H54 (cell line): ENCODE measurements around the gene DCPS.
"Not testable (repeated sequence)": the region's sequence is repeated elsewhere in the genome, so short reads cannot be mapped to it uniquely, and the experiment has no call there.

ENCODE experiments used
- DNase-seq: peaks from one replicate; pipeline ENCODE4 v3.0.0; 2011; ENCODE audit warnings: low spot score, mixed read lengths; ENCODE audit not compliant: insufficient read length
- FAIRE-seq: peaks from 3 replicates; lab custom pipeline; 2011; peaks lifted over from hg19 to GRCh38; lab: Jason Lieb, UNC
- POLR2A ChIP-seq: IDR thresholded peaks from 2 replicates; pipeline ENCODE4 v1.6.1; 2011; ENCODE audit warnings: low read depth, mild to moderate bottlenecking, low read length

The DCPS gene

GRCh38 chr11:126303623-126304456 lies at the start of gene DCPS:
Gene DCPS (plus strand): TSS chr11:126304060. CDS start chr11:126304081, 21 bp downstream.
- DNase-seq (peak; percentile 85), FAIRE-seq (peak; percentile 48)
- peak; percentile 81 for TF ChIP-seq POLR2A

- FAIRE-seq = no peak
- TF ChIP-seq POLR2A = no peak
Measured at GRCh38 chr11:126254819-126255218, 49.0 kb upstream of the DCPS start.

GRCh38 chr11:126255507-126255906 lies 48.4 kb upstream of the DCPS start:
- not testable (repeated sequence) for DNase-seq, FAIRE-seq

More at GRCh38 chr11:126254819-126255218, 49.0 kb upstream of the DCPS start:
- no peak for DNase-seq

GRCh38 chr11:126256216-126256615 lies 47.6 kb upstream of the DCPS start:
- DNase-seq = no peak
- no peak for FAIRE-seq
- no peak for TF ChIP-seq POLR2A

- FAIRE-seq (no peak), DNase-seq (no peak)
- TF ChIP-seq POLR2A = no peak
Measured at GRCh38 chr11:126257144-126257543, 46.7 kb upstream of the DCPS start.

- DNase-seq = no peak
- TF ChIP-seq POLR2A = no peak
- FAIRE-seq = no peak
Measured at GRCh38 chr11:126257764-126258163, 46.1 kb upstream of the DCPS start.

GRCh38 chr11:126262216-126262615 lies 41.6 kb upstream of the DCPS start:
- TF ChIP-seq POLR2A = no peak
- DNase-seq = no peak
- FAIRE-seq = no peak

GRCh38 chr11:126263489-126263888 lies 40.4 kb upstream of the DCPS start:
- DNase-seq (no peak), FAIRE-seq (no peak)
- no peak for TF ChIP-seq POLR2A

GRCh38 chr11:126265811-126266210 lies 38.0 kb upstream of the DCPS start:
- FAIRE-seq = no peak
- no peak for DNase-seq
- no peak for TF ChIP-seq POLR2A

GRCh38 chr11:126267650-126268049 lies 36.2 kb upstream of the DCPS start:
- no peak for TF ChIP-seq POLR2A
- DNase-seq (no peak), FAIRE-seq (no peak)

GRCh38 chr11:126268361-126268707 lies 35.5 kb upstream of the DCPS start:
- DNase-seq (peak; percentile 36), FAIRE-seq (no peak)
- TF ChIP-seq POLR2A = no peak

- no peak for FAIRE-seq
- TF ChIP-seq POLR2A = peak; percentile 71
- DNase-seq = peak; percentile 93
Measured at GRCh38 chr11:126268708-126269579, 34.9 kb upstream of the DCPS start, which contains the start of the genes FOXRED1 and SRPRA. Gene FOXRED1 (plus strand): TSS chr11:126269154. CDS start chr11:126269207, 53 bp downstream. Gene SRPRA (minus strand): TSS chr11:126268895. CDS start chr11:126268804, 91 bp downstream.

- no peak for TF ChIP-seq POLR2A
- FAIRE-seq = no peak
- DNase-seq = no peak
Measured at GRCh38 chr11:126277322-126277721, 26.5 kb upstream of the DCPS start.

- FAIRE-seq (no peak), DNase-seq (no peak)
- no peak for TF ChIP-seq POLR2A
Measured at GRCh38 chr11:126277780-126278179, 26.1 kb upstream of the DCPS start.
